Stimulated activated CD8-positive, alpha-beta memory T cell treated with anti-CD3 and anti-CD28 coated beads, Interleukin-2, amount 100 ng/mL, for 48 hours (primary cell): ENCODE data around the gene CFAP65.

Source experiments
- DNase-seq, 2 donors: peaks; one replicate each; pipeline ENCODE4 v3.0.0-alpha.2; 2020; ENCODE audit warnings: low read depth in 2 of 2

CFAP65 gene

GRCh38 chr2:218963601-218964000 lies 77.7 kb downstream of the CFAP65 start:
- no peak for DNase-seq

- DNase-seq: peak; percentile 43 to 54
Measured at GRCh38 chr2:218962859-218963492, 78.3 kb downstream of the CFAP65 start.

GRCh38 chr2:218961651-218962570 lies 79.4 kb downstream of the CFAP65 start:
- no peak for DNase-seq

- no peak for DNase-seq
Measured at GRCh38 chr2:218961229-218961628, 80.1 kb downstream of the CFAP65 start.

- DNase-seq: no peak
Measured at GRCh38 chr2:218960309-218961165, 80.8 kb downstream of the CFAP65 start.

GRCh38 chr2:218959761-218960308 lies 81.5 kb downstream of the CFAP65 start:
- no peak for DNase-seq

- DNase-seq: peak; percentile 65 to 84
Measured at GRCh38 chr2:218959141-218959731, 82.1 kb downstream of the CFAP65 start, which contains the start of gene CDK5R2. Gene CDK5R2, plus strand, starts transcription at chr2:218959666. Its CDS starts 155 bp downstream, at chr2:218959821.

GRCh38 chr2:218958276-218958675 lies 83.0 kb downstream of the CFAP65 start:
- DNase-seq: no peak

- no peak for DNase-seq
Measured at GRCh38 chr2:218957671-218958070, 83.6 kb downstream of the CFAP65 start.

GRCh38 chr2:218956039-218956438 lies 85.3 kb downstream of the CFAP65 start:
- no peak for DNase-seq

- DNase-seq: no peak
Measured at GRCh38 chr2:218954541-218955300, 86.6 kb downstream of the CFAP65 start.

GRCh38 chr2:218953366-218953954 lies 87.9 kb downstream of the CFAP65 start:
- no peak for DNase-seq
